Left hindlimb (tissue), 1 donor: ENCODE results near the gene IGFLR1.
A peak's percentile ranks its signal among the peaks of the same experiment; 100 is the strongest.
"Not testable (repeated sequence)": the region's sequence is repeated elsewhere in the genome, so short reads cannot be mapped to it uniquely, and the experiment has no call there.

Source experiments
- DNase-seq: peaks from one replicate; pipeline ENCODE4 v3.0.0-alpha.2; 2018

IGFLR1 gene

DNA sequence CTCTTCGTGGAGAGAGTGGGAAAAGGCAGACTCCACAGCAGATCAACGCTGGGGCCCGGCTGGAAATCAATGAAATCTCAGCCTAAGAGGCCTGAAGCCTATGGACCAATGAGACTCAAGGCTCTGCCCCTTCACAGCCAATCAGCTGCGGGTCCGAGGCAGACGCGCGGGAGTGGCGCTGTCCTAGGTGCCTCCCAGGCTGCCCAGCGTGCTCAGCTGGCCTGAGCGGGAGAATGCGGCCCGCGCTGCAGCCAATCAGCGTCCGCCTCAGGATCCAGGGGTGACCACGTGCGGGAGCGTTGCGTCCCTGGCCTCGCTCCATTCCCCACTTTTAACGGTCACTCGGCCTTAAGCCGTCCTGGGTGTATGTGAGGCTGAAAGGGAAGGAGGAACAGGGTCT, 38.0 kb downstream of the IGFLR1 start, which contains the start of gene ZBTB32:
Gene ZBTB32 (plus strand): TSS at position 341 of the 400 bp plus-strand sequence. CDS start 10,069 bp downstream, outside the sequence.
- no peak for DNase-seq

DNA sequence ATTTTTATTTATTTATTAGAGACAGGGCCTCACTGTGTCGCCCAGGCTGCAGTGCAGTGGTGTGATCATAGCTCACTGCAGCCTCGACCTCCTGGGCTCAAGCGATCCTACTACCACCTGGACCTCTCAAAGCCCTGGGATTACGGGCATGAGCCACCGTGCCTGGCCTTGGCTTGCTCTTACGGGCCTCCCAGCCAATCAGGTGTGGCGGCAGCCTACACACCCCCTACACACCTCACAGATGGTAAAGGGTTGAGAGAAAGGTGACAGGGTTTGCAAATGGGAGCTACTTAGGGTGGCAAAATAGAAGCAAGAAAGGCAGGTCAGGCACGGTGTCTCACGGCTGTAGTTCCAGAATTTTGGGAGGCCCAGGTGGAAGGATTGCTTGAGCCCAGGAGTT, 38.9 kb downstream of the IGFLR1 start:
- DNase-seq, result no peak

DNA sequence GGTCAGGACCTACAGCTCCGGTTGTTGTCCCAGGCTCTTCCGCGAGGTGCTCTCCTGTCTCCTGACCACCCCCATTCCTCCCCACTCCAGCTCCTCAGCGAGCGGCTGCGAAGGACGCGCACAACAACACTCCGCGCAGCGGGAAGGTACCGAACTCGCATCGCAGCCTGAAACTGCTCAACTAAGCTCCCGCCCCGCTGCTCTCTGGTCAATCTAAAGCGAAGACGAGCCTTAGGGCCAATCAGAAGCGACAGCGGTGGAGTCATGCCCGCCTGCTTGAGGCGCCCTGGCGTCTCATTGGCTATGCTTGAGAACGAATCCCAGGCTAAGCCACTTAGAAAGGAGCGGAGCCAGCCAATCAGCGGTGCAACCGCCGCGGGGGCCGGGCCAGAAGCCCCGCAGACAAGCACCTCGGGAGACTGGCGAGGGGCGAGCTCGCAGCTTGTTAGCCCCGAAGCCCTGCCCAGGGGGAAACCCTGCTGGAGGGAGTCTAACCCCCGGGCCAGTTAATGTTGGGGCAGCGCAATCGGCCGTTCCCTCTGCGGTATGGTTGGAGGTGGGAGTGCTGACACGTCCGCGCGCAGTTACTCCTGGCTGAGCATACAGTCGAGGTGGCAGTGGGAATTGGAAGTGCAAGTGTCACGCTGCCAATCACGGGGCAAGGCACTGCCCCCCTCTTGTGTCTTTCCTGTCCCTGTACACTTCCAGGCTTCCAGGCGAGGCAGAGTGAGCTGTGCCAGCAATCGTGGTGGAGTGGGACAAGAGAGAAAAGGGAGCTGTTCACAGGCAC, 39.8 kb downstream of the IGFLR1 start:
- DNase-seq, result peak; percentile 94

DNA sequence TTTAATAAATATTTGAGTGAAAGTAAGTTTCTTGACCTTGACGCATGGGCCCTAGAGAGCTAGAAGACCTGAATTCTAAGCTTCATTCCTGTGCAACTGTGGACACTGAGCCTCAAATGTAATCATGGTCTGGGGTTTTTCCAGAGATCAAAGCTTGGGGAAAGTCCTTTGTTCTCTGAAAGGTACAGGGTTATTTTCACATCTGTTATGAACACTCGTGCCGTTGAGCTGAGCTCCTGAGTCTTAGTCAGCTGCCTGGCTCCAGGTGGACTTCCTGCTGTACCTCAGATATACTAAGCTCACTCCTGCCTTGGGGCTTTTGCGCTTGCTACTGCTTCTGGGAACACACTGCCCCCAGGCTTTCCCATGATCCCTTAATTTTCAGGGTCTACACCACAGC, 45.4 kb downstream of the IGFLR1 start:
- no peak for DNase-seq

GRCh38 chr19:35695895-35696422, 46.3 kb downstream of the IGFLR1 start:
- DNase-seq, result no peak

DNA sequence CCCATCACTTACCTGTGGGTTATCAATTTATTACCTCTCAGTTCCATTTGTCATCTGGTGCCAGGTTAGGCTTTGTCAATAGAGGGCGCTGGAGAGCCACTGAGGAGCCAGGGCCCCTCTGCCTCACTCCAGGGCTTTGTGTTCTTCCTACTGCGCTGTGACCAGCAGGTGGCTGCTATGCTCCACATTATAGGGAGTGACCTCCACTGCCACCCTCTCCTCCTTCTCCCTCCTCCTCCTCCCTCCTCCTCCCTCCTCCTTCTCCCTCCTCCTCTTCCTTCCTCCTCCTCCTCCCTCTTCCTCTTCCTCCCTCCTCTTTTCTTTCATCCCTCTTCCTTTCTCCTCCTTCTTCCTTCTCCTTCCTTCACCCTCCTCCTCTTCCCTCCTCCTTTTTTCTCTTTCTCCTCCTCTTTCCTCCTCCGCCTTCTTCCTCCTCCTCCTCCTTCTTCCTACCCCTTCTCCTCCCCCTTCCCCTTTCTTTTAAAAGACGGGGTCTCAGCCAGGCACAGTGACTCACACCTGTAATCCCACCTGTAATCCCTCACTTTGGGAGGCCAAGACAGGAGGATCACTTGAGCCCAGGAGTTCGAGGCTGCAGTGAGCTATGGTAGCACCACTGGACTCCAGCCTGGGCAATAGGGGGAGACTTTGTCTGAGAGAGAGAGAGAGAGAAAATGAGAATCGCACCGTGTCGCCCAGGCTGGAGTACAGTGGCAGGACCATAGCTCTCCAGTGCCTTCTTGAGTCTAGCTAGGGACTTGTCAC, 48.2 kb downstream of the IGFLR1 start:
- peak; percentile 79 for DNase-seq

DNA sequence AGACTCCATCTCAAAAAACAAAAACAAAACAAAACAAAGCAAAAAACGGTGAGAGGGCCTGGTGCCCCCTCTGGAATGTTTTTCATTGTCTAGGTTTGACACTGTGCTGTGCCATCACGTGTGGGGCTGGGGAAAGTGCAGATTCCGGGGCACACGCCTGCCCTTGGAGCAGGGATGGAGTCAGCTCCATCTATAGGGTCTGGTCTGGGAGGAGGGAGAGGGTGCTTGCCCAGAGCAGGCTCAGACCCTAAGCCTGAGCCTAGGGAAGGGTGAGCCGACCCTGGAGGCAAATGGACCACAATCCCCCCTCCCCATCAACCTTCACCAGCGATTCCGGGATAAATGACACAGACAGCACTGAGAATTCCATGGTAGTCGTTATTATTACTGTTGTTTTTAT, 48.8 kb downstream of the IGFLR1 start:
- DNase-seq, result no peak

- DNase-seq, result no peak
Measured at GRCh38 chr19:35692010-35692409, 50.2 kb downstream of the IGFLR1 start.

GRCh38 chr19:35691106-35691505, 51.1 kb downstream of the IGFLR1 start:
- not testable (repeated sequence) for DNase-seq

DNA sequence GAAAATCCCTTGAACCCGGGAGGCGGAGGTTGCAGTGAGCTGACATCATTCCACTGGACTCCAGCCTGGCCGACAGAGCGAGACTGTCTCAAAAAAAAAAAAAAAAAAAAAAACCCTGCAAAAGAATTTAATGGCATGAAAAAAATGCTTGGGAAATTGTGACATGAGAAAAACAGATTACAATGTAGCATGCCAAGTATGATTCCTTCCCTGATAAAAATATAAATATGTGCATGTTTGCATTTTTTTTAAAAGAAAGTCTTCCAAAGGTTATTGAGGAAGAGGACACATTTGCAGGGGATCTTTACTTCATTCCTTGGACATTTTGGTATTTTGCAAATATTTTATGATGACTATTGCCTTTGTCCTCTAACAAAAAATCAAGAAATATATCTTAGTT, 52.4 kb downstream of the IGFLR1 start:
- DNase-seq, result no peak
